HG02678 (cell line): ENCODE results near the gene UNK.
"Not testable (repeated sequence)": the region's sequence is repeated elsewhere in the genome, so short reads cannot be mapped to it uniquely, and the experiment has no call there.

Experiments used
- ATAC-seq: cut with Tn5 transposase; IDR thresholded peaks from one replicate; pipeline ENCODE4 v1.9.1; 2021; ENCODE audit warnings: mild to moderate bottlenecking, moderate library complexity; ENCODE audit not compliant: unreplicated experiment

The UNK gene

DNA sequence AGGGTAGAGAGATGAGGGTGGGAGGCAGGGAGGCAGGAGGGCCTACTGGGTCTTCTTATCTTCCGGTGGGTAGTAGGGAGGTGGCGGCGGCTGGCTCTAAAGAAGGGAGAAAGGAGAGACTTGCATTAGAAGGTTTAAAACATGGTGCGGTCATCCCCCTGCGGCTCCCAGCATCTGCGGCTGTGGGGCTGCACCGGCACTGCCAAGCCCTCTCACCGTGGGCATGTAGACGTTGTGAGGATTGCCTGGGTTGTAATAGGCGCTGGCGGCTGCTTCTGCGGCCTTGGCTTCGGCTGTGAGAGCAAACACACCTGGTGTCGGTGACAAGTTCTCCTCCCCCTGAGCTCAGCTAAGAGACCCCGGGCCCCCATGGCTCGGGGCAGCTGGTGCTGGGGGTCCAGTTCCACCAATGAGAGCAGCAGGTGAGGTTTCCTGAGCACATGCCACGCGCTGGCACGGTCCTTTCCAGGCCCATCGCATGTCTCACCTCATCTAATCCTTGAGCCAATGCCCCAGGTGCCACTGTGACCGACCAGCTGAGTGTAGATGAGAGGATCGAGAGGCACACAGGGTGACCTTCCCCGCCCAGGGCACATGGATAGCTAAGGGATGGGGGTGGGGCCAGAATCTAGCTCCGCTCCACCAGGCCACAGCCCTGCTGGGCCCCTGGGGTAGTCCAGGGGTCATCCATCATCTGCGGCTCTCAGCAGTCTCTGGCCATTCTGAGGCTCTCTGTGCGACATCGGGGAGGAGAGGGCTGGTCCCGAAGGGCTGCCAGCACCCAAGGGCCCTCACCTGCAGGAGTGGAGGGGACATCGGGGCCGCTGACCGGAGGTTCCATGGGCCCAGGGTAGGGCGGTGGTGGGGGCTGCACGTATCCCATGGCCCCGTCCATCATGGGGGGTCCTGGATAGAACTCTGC is 62.3 kb downstream of the UNK start:
- ATAC-seq, result no peak

DNA sequence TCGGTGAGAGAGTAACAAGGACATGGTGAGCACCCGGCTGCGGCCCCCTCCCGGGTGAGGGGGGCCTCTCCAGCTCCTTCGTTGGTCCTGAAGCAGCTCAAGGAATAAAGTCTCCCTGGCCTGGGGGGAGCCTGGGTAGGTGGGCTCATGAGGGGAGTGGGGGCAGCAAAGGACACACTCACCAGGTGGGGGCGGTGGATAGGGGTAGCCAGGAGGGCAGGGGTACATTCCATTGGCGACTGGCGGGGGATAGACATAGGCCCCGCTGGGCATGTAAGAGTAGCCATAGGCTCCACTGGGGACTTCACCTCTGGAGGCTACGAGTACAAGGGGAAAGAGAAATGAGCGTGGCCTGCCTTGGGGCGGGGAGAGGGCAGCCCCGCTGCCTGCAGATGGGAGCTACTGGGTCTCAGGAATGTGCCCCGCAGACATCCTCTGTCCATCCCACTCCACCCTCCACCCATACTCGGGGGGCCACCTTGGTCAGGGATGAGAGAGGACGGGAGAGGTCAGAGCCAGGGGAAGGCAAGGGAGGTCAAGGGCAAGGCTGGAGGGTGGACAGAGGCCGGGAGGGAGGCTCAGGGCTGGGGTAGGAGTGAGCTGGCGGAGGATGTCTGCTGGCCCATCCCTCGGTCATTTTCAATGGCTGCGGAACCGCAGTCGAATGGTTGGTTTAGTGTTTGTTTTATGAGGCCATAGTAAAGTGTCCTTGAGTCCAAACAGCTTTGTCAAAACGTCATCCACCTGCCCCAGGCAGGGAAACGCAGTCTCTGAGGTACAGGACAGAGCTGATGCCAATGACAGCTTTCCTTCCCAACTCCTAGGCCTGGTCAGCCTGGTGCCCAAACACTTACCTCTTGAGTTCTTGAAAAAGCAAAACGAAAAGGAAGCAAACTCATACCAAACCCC is 63.3 kb downstream of the UNK start:
- no peak for ATAC-seq

DNA sequence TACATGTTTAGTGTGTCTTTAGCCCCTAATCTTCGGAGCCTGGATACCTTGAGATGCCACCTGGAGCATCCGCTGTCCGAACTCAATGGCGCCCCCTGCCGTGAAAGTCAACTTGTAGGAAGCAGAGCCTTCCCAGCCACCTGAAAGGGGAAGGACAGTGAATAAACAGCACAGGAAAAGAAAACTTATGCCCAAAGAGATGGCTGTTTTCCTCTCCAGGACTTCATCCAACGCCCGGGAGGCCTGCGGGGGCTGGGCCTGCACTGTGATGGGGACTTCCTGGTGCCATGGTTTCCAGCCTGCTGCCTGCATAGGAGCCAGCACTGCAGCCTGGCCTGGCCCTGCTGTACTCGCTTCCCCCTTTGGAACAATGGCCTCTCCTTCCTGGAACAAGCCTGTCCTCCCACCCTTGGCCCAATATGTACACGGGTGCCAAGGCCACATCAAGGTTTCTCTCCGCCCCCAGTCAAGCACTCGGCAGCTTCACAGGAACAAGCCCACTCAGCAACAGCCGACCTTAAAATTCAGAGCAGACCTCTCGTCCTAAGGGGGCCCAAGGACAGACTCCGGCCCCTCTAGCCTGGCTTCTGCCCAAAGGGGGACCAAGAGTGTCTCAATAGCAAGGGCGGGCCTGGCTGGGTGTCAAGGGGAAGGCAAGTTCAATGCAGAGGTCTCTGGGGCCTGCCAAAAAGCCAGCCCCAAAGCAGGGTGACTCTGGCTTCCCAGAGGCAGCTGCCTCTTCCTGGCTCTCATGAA is 64.1 kb downstream of the UNK start:
- ATAC-seq, result no peak

DNA sequence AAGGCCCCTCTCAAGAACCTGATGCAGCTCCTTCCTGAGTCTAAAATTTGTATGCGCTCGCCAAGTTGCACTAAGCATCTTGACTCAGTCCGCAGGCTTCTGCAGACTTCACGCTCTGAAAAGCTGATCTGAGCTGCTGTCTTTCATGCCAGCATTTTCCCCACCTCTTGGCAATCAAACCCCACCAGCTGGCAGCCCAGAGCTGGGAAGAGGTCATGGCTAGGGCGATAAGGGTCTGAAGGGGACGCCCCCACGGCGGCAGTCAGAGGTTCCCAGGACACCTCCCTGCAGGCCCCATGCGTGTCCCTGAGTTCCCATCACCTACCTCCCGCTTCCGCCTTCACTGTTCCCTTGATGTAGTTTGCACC is 64.7 kb downstream of the UNK start:
- ATAC-seq, result no peak

DNA sequence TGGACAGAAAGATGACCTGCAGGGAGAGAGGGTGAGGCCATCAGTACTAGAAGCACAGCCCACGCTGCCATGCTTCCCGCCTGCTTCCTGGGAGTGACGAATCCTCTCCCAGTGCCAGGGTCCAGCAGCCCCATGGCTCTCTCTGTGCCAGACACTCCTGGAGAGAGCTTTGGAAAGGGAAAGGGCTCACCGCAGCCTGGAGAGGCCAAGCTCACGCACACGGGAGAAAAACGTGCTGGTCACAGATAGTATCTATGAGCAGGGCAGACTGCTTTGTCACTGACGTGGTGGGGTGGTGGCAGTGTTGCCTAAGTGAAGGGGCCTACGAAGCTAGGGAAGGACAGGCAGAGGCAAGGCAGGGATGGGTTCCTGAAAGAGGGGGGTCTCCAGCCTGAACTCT is 65.1 kb downstream of the UNK start:
- no peak for ATAC-seq

DNA sequence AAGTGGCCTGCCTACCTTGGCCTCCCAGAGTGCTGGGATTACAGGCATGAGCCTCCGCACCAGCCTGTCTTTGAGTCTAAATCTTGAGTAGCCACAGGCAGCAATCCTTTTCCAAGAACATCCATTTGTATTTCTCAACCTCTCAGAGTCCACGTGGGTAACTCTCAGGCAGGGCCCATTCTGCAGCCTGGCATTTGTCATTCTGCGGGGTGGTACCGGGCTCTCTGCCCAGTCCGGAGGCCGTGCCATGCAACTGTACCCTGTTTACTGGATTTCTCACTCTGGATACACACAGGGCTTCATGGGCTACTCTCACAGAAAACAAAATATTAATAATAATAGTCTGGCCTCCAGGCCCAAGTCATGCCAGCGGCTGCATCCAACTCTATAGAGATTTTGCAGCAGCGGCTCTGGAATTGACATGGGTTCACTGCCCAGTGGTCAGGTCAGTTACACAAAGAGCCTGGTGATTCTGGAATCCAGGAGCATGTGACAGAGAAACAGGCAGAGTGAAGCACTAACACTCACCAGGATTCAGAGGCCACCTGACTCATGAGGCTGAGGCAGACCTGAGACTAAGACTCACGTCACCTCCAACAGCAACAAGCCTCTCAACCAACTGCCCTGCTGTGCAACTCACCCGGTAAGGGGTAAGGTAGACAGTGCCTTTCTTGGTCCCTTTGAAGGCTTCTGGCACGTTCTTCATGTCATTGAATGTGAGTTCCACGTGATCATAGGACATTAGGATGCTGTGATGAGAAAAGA is 66.5 kb downstream of the UNK start:
- ATAC-seq, result no peak

DNA sequence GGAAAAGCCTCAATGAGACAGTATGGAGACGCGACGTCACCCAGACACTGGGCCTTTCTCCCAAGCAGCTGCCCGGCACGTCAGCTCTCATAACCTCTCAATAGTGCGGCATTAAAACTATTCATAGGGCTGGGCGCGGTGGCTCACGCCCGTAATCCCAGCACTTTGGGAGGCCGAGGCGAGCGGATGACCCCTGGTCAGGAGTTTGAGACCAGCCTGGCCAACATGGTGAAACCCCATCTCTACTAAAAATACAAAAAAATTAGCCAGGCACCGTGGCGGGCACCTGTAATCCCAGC is 67.0 kb downstream of the UNK start:
- not testable (repeated sequence) for ATAC-seq

DNA sequence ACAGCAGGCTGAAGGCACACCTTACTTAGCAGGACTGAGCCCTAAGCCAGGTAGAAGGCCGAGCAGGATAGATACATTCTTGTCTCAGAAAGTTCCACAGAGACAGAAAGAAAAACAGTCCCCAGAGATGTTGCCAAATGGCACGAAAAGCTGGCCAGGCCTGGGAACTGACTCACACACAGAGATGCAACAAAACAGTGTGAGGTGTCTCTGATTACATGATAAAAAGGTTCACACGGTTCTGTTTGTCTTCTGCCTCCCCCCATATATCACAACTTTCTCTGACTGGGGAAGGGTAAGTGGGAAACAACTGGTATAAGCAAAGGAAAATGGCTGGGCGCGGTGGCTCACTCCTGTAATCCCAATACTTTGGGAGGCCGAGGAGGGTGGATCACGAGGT is 68.8 kb downstream of the UNK start:
- ATAC-seq, result no peak

DNA sequence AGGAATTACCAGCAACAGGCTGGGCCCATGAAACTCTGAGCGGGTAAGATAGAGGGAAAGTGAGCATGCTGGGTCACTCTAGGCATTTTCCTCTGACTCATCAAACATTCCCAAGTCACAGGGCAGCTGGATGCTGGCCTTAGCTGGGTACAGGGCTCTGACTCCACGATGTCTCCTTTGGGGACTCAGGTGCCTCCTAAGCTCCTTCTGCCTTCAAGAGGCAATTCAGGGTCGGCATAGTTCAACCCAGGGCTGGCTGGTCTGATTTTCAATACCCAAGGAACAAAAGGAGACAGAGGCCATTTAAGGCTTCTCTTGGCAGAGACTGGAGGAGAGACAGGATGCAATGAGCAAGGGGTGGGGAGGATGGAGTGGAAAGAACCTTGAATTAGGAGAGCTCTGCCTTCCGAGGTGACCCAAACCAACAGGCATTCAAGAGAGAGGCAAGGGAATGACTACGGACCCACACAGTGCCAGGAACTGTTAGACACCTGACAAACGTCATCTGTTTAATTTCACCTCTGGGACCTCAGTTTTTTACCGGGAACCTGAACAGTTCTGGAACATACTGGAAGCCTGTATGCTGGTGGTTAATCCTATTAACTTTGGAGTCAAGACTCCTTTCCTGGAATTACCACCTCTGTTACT is 69.6 kb downstream of the UNK start:
- ATAC-seq, result no peak

DNA sequence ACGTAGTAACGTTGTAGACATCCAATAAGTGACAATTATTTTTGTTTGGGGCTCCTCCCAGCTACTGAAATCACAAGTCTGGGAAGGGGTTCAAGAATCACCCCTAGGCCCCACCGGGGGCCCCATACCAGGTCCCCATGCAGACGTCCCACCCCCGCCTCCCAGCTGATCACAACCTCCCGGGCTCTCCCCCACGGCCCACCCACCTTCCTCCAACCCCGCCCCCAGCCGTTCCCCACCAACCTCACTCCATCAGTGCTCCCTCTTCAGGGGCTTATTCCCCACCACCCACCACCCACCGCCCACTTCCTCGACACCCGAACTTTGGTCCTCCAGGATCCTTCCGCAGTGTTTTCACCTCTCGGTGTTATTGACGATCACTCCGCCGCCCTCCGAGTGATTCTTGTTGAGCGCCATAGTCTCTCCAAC is 70.3 kb downstream of the UNK start:
- no peak for ATAC-seq

DNA sequence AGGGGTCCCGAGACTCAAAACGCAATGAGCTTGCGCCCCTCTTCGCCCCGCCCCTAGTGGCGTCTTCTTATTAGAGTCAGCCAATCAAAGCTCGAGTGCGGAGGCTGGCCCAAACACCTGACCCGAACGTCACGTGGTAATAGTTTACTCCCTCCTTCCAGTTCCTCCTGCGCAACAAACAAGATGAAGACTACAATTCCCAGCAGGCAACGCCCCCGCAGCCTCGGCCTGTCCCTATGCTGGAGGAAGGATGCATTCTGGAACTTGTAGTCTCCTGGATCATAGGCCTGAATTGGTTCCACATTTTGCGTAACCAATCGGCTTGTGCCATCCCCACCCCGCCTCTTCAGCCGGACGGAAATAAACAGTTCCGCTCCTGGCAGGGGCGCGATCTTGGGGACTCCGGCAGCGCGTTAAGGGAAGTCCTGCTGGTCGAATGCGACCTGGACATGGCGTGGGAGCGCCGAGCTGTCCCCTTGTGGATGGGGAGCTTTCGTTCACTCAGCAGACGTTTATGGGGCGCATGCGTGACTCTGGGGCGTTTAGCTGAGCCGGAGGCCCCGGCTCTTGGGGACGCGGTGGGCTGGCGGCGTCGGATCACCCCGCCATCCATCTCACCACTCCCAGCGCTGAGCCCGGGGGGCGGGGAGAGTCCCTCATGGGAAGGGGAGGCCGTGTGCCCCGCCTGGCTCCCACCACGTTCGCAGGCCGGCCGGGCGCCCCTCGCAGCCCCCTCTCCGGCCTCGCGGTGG is 70.9 kb downstream of the UNK start, which contains the start of gene WBP2:
TSS of gene WBP2 (minus strand) at position 26 of the 752 bp plus-strand sequence. CDS start 38 bp downstream, outside the sequence.
- ATAC-seq, result peak; percentile 86

DNA sequence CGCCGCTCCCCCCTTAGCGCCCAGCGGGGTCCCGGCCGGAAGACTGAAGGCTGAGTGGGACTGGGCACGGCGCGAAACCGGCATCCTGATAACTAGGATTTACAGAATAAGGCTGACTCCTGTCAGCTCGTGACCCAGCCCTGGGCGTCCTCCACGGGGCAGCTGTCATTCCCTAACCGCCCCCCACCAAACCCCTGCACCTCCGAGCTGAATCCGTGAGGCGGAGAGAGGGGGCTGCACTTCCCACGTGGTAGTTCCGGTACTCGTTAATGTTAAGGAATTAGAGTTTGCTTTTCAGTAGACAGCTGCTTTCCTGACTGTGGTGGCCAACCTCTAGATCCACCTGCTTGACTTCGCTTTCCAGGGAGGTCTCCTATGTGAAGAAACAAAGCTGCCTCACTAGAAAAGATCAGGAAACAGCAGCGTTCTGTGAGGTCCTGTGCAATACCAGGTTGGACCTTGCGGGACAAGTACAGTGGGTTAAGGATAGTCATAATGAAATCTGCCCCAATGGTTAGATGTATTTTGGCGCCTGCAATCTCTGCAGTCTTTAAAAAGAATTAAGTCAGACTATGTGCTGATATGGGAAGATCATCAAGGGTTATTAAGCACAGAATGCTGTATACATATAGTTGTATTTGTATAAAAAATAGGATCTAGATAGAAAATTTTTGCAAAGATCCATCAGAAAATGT is 71.6 kb downstream of the UNK start:
- no peak for ATAC-seq

DNA sequence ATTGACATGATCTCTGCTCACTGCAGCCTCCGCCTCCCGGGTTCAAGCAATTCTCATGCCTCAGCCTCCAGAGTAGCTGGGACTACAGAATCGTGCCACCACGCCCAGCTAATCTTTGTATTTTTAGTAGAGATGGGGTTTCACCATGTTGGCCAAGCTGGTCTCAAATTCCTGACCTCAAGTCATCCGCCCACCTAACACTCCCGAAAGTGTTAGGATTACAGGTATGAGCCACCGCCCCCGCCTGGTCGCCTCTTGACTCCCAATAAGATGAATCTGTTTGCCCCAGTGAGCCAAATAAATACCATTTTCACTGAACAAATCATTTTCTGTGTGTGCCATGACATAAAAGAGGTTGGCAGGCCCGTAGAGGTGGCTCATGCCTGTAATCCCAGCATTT is 74.8 kb downstream of the UNK start:
- not testable (repeated sequence) for ATAC-seq

DNA sequence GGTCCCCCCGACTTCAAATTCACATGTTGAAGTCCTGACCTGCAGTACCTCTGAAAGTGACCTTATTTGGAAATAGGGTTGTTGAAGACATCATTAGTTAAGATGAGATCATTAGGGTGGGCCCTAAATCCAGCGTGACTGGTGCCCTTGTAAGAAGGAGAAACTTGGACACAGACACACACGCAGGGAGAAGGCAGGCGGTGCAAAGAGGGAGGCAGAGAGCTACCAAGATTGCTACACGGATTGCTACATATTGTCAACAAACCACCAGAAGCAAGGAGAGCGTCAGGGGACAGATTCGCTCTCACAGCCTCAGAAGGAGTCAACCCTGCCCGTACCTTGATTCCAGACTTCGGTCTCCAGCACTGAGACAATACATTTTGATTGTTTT is 77.3 kb downstream of the UNK start:
- no peak for ATAC-seq

DNA sequence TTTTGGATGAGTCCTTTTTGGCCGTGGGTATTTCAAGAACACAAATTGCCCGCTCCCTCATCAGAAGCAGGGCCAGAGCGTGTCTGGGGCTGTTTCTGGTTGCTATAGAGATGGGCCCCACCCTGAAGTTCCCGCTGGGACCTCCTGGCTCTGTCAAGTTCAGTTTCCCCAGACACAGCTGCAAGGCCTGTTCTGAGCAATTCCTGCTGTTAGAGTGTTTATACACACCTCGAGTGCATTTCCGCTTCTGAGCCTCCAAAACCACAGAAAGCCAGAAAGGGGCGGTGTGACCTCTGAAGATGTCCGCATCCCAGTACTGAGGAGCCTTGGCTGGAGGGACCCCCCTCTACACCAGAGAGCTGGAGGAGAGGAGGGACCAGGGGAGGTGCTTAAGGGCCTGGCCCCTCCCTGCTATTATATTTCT is 79.9 kb downstream of the UNK start:
- ATAC-seq, result peak; percentile 79

DNA sequence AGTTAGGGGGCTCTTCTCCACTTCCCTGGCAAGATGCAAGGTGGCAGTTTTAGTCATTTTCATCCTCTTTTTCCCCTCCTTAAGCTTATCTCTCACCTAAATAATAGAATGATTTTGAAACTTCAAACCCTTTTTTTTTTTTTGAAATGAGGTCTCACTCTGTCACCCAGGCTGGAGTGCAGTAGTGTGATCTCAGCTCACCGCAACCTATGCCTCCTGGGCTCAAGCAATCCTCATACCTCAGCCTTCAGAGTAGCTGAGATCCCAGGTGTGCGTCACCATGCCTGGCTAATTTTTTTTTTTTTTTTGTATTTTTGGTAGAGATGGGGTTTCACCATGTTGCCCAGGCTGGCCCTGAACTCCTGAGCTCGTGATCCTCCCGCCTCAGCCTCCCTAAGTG is 80.3 kb downstream of the UNK start:
- ATAC-seq, result peak; percentile 17

DNA sequence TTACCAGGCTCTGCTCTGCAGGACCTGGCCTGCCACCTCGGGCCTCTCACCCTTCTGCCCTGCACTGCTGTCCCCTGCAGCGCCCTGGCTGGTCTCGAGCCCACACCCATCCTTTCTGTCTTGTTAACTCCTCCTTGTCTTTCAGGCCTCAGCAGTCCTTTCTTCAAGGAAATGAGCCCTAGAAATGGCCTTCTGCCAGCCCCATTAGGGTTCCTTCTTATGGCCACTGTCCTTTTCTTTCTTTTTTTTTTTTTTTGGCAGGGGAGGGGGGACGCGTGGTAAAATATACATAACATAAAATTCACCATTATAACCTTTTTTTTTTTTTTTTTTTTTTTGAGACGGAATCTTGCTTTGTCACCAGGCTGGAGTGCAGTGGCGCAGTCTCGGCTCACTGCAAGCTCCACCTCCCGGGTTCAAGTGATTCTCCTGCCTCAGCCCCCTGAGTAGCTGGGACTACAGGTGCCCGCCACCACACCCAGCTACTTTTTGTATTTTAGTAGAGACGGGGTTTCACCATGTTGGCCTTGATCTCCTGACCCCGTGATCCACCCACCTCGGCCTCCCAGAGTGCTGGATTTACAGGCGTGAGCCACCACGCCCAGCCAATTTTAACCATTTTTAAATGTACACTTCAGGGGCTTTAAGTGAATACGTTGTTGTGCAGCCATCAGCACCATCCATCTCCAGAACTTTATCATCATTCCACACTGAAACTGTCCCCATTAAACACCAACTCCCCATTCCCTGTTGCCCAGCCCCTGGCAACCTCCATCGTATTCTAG is 81.0 kb downstream of the UNK start:
- ATAC-seq, result not testable (repeated sequence)
